HG02885 (cell line): Measurements from ENCODE around the gene CXCR3.
A peak's percentile ranks its signal among the peaks of the same experiment; 100 is the strongest.

ENCODE experiments used
- ATAC-seq: cut with Tn5 transposase; IDR thresholded peaks from one replicate; pipeline ENCODE4 v1.9.1; 2021; ENCODE audit warnings: mild to moderate bottlenecking; ENCODE audit not compliant: unreplicated experiment, poor library complexity

Gene CXCR3

GRCh38 chrX:71637848-71638247 is 19.5 kb upstream of the CXCR3 start:
- ATAC-seq, result peak; percentile 72

GRCh38 chrX:71637253-71637618 is 18.9 kb upstream of the CXCR3 start:
- ATAC-seq, result peak; percentile 35

- peak; percentile 38 for ATAC-seq
These were observed 18.3 kb upstream of the CXCR3 start for GRCh38 chrX:71636438-71637252.

- ATAC-seq, result no peak
These were observed 16.1 kb upstream of the CXCR3 start for GRCh38 chrX:71634366-71634765.

GRCh38 chrX:71632923-71633657 is 14.8 kb upstream of the CXCR3 start:
- ATAC-seq, result no peak

GRCh38 chrX:71629467-71629866 is 11.2 kb upstream of the CXCR3 start:
- ATAC-seq, result peak; percentile 78

- ATAC-seq, result no peak
These were observed 9.5 kb upstream of the CXCR3 start for GRCh38 chrX:71627588-71628404.

GRCh38 chrX:71626576-71626975 is 8.3 kb upstream of the CXCR3 start:
- no peak for ATAC-seq

- no peak for ATAC-seq
These were observed 7.2 kb upstream of the CXCR3 start for GRCh38 chrX:71625471-71625870.

GRCh38 chrX:71623714-71624113 is 5.4 kb upstream of the CXCR3 start:
- ATAC-seq, result no peak

- ATAC-seq, result peak; percentile 54
These were observed 4.5 kb upstream of the CXCR3 start for GRCh38 chrX:71622576-71623450.

- ATAC-seq, result peak; percentile 0
These were observed 3.8 kb upstream of the CXCR3 start for GRCh38 chrX:71622032-71622575.

- no peak for ATAC-seq
These were observed 3.3 kb upstream of the CXCR3 start for GRCh38 chrX:71621603-71622002.

GRCh38 chrX:71619986-71620385 is 1.7 kb upstream of the CXCR3 start:
- no peak for ATAC-seq

GRCh38 chrX:71619193-71619592 is 882 bp upstream of the CXCR3 start:
- ATAC-seq, result no peak

GRCh38 chrX:71618787-71619186 is 476 bp upstream of the CXCR3 start:
- ATAC-seq, result no peak

- ATAC-seq, result no peak
These were observed 569 bp downstream of the CXCR3 start for GRCh38 chrX:71617742-71618141.

GRCh38 chrX:71616672-71617529 is 1.4 kb downstream of the CXCR3 start:
- ATAC-seq, result no peak

GRCh38 chrX:71615954-71616353 is 2.4 kb downstream of the CXCR3 start:
- ATAC-seq, result no peak
